HK-2 (cell line): Measurements from ENCODE around the gene SMIM9.
A peak's percentile ranks its signal among the peaks of the same experiment; 100 is the strongest.

Experiments used
- DNase-seq: peaks from one replicate; pipeline ENCODE4 v3.0.0-alpha.2; 2018; ENCODE audit not compliant: unreplicated experiment

Gene SMIM9

GRCh38 chrX:154780968-154781367, 53.5 kb downstream of the SMIM9 start:
- no peak for DNase-seq

GRCh38 chrX:154779261-154779660, 55.2 kb downstream of the SMIM9 start:
- no peak for DNase-seq

- no peak for DNase-seq
Measured at GRCh38 chrX:154776753-154777152, 57.7 kb downstream of the SMIM9 start.

GRCh38 chrX:154775419-154776349, 58.8 kb downstream of the SMIM9 start:
- peak; percentile 44 for DNase-seq

GRCh38 chrX:154774622-154775021, 59.8 kb downstream of the SMIM9 start:
- no peak for DNase-seq
